GM11168 (cell line): Measurements from ENCODE around the gene EVX2.

Experiments
- in situ Hi-C: fragments of 300-500 bp; cut with MboI; formaldehyde crosslinking; loops from one replicate; pipeline ENCODE4 v1.12.0; 2022; ENCODE audit warnings: low sequenced_read_pairs; ENCODE audit not compliant: unreplicated experiment

The EVX2 gene

GRCh38 chr2:176087330-176088047 is 3.7 kb upstream of the EVX2 start:
- in situ Hi-C loops, result no loop called here

DNA sequence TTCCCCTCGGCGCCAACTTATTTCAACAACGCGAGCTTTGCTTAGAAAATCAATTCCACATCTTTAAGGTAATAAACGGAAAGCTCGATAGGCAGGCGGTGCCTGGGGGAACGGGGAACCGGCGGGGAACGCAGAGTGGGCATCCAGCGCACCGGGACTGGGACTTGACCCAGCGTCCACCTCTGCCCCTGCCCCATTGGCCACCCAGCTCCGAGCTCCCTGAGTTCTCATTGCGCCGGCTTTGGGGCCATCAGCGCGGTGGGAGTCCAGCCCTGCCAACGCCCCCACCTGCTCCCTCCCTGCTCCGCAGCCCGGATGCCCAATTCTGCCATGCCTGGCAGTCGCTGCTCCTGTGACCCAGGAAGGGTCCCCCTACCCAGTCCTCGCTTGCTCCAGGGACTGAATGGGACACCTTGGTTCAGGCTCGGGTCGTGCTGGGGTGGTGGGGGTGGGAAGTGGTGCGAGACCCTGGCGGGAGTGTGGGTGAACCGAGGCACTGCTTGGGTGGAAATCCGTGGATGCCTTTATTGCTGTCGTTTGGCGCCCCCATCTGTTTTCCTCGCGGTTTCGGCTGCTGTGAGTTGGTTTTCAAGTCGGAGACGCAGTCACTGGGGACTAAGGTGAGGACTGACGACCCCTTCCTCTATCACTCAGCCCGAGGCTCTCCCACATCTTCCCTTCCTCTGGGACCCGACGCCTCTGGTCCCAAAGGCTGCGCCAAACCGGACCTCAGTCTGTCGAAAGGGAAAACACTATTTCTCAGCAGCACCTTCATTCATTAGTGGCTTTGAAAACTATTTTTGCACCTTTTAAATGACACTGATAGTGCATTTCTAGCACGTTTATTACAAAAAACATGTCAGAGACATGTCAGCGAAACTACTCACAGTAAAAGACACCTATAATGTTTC is 2.4 kb upstream of the EVX2 start:
- in situ Hi-C loops, result no loop called here

DNA sequence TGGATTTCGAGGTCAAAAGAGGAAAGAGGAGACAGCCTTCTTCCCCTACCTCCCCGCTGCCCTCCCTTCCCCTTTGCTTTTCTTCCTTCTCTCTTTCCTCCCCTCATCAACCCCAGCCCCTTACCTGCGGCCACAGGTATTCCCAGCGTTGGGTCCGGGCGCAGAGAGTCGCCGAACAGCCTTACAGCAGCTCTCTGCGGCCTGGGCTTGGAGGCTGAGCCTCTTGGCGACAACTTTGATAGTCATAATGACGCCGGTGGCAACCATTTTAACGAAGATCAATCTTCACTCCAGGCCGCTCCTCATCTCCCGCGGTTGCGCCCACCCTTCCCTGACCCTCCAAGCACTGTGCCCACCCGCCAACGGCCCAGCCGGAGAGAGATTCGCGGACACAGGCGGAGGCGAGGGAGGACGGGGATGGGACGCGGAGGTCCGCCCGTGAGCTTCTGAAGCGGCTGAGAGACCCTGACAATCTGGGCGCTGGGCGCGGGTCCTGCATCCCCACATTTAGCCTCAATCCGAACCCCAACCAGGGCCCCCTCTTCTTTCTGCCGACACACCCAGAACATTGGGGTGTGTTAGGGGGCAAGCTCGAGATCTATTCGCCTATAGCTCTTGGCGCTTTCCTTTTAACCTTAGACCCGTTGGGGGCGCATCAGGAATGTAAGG is 1.5 kb upstream of the EVX2 start:
- in situ Hi-C loops, result no loop called here

GRCh38 chr2:176084611-176085119 is 903 bp upstream of the EVX2 start:
- in situ Hi-C loops, result no loop called here

- in situ Hi-C loops, result no loop called here
These were observed 674 bp downstream of the EVX2 start for GRCh38 chr2:176082824-176083751.

- in situ Hi-C loops, result no loop called here
These were observed 1.3 kb downstream of the EVX2 start for GRCh38 chr2:176082525-176082823.

GRCh38 chr2:176081837-176082524 is 1.8 kb downstream of the EVX2 start:
- in situ Hi-C loops, result no loop called here

- in situ Hi-C loops, result no loop called here
These were observed 2.4 kb downstream of the EVX2 start for GRCh38 chr2:176081376-176081836.

DNA sequence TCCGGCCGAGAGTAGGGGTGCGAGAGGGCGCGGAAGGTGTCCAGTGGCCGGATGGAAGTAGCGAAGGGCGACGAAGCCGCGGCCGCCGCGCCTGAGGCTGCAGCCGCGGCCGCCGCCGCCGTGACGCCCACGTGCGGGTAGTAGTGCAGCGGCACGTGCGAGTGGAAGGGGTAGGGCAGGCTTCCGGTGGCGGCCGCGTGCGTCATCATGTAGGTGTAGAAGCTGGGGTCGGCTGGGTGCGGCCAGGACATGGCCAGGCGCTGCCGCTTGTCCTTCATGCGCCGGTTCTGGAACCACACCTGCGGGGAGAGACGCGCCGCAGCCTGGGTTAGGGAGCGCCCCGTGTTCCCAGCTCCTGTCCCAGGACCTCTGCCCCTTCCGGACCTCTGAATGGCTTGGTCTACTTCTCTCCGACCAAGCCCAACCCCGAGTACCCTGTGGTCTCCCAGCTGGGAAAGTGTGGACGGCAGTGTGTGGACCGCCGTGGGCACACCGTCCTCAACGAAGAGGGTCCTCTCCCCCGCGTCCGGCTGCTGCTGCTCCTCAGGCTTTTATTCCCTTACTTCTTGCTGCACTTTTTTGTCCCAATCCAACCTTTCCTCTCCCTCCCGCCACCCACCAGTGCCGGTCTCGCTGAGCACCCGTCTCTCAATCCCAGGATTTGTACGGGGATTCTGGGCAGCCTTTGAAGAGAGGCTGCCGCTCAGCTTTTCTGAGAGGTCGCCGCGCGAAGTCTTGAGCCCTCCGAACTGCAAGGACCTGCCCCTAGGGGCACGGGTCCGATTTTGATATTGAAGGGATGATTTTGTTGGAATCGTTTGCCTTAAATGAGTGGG is 3.0 kb downstream of the EVX2 start:
- in situ Hi-C loops, result no loop called here

- in situ Hi-C loops, result no loop called here
These were observed 3.8 kb downstream of the EVX2 start for GRCh38 chr2:176079831-176080539.

DNA sequence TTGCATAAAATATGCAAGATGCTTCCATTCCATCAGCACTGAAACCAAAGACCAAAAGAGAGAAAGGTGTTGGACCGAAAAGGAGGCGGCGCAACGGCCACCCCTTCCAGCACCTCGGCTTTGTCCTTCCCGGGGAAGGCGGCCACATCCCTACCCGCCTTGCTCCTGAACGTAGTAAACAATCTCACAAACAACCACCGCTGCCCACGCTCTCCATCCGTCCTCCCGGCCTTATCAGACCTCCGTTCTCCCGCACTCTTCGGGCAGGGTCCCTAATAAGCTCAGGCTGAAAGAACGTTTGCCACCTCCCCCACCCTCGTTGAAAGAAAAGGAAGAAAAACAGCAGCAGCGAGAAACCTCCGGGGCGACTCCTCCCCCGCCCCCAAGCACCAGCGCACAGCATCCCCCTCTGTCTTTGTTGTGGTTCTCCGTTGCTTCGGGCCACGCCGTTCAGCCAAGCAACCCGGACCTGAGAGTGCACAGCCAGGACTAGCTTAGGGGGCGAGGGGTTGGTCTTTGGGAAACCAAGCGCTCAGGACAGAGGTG is 4.4 kb downstream of the EVX2 start:
- in situ Hi-C loops, result no loop called here

- in situ Hi-C loops, result no loop called here
These were observed 5.0 kb downstream of the EVX2 start for GRCh38 chr2:176078541-176079284.

DNA sequence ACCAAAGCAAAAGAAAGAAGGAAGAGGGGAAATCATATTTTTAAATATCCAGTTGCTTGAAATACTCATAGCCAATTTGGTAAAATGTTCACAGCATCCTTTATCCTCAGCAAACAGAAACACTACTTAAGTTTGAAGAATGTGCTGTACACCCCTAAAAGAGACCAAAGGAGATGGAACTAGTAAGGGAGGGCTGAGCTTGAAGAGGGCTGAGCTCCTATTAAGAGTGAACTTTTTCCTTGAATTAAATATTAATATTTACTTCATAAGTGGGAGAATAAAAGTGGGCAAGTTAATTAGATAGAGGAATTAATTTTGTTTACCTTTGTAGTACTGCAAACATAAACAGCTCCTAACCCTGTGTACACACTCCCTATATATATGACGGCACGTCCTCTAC is 7.0 kb downstream of the EVX2 start:
- in situ Hi-C loops, result no loop called here

- in situ Hi-C loops, result no loop called here
These were observed 7.7 kb downstream of the EVX2 start for GRCh38 chr2:176076063-176076462.

GRCh38 chr2:176075481-176075880 is 8.3 kb downstream of the EVX2 start:
- in situ Hi-C loops, result no loop called here

- in situ Hi-C loops, result loop anchor here (25.0 kb wide), 1 partner anchor 713 kb away; no protein-coding TSS in a partner anchor
These were observed 8.8 kb downstream of the EVX2 start for GRCh38 chr2:176074919-176075425.
